GM23338 (cell line): ENCODE measurements around the gene NELFB. TPM values are rescaled to one million over a fixed set of nuclear protein-coding genes. Genes with fewer than 3 reads are reported as not detected.

Source experiments
- CTCF ChIP-seq, 2 experiments: fragments of 200-600 bp in 1 of 2; sonication (generic) in 1 of 2; conservative IDR thresholded peaks; 2 replicates each; pipeline versions ENCODE4 v1.5.1 to v1.6.1; 2016 to 2017; ENCODE audit warnings: antibody characterized with exemption in 2 of 2, low read depth in 2 of 2, mild to moderate bottlenecking in 2 of 2, moderate library complexity in 1 of 2
- EZH2phosphoT487 ChIP-seq: fragments of 200-600 bp; sonication (generic); IDR thresholded peaks from one replicate; pipeline ENCODE4 v1.8.1; 2018; ENCODE audit warnings: antibody characterized with exemption; ENCODE audit not compliant: unreplicated experiment
- JUNB ChIP-seq: IDR thresholded peaks from one replicate; pipeline ENCODE4 v1.6.1; 2016; ENCODE audit warnings: antibody characterized with exemption; ENCODE audit not compliant: unreplicated experiment
- POLR2AphosphoS5 ChIP-seq: IDR thresholded peaks from 2 replicates; pipeline ENCODE4 v1.6.1; 2016; ENCODE audit warnings: antibody characterized with exemption, low read depth
- STAT1 ChIP-seq: IDR thresholded peaks from one replicate; pipeline ENCODE4 v1.6.1; 2016; ENCODE audit warnings: antibody characterized with exemption; ENCODE audit not compliant: unreplicated experiment
- ZNF114 ChIP-seq: fragments of 250-450 bp; sonication (Bioruptor Pico); IDR thresholded peaks from 2 replicates; pipeline ENCODE4 v1.5.0; 2020; ENCODE audit warnings: mild to moderate bottlenecking, moderate library complexity
- ZNF462 ChIP-seq: fragments of 250-450 bp; sonication (Bioruptor Pico); IDR thresholded peaks from 2 replicates; pipeline ENCODE4 v1.5.0; 2020; ENCODE audit warnings: mild to moderate bottlenecking, moderate library complexity
- polyA plus RNA-seq: library from polyadenylated mRNA; unstranded; fragments of >200 nt; fragmentation: Nextera tagmentation; extraction: Ambion mirVana; gene quantifications from 2 replicates; pipeline ENCODE4 v1.2.1, GENCODE V29; 2016
- total RNA-seq: library from RNA; depleted of rRNA; stranded (reverse); fragments of >200 nt; shearing (Covaris generic); gene quantifications from 2 replicates; pipeline ENCODE4 v1.2.3, GENCODE V29; 2014

NELFB gene
- total and polyA plus RNA-seq, 2 experiments from 2014 or later: 30.0 to 97.3 TPM

GRCh38 chr9:137229903-137230704, 25.0 kb upstream of the NELFB start (continued):
- TF ChIP-seq ZNF462 (CRISPR knock-in tag) (no peak), STAT1 (no peak), ZNF114 (CRISPR knock-in tag) (no peak), EZH2phosphoT487 (no peak), JUNB (no peak), CTCF (conservative IDR thresholded peaks at IDR 0.05; ENCODE audit: low read depth in 2 of 2) (no peak), POLR2AphosphoS5 (no peak)
